Measurements from ENCODE around the gene MC1R.
A peak's percentile ranks its signal among the peaks of the same experiment; 100 is the strongest.

MC1R gene

GRCh38 chr16:89897204-89897603, 21.5 kb upstream of the MC1R start:
- no peak for DNase-seq

- no peak for DNase-seq
Measured at GRCh38 chr16:89898201-89898967, 20.3 kb upstream of the MC1R start.

DNA sequence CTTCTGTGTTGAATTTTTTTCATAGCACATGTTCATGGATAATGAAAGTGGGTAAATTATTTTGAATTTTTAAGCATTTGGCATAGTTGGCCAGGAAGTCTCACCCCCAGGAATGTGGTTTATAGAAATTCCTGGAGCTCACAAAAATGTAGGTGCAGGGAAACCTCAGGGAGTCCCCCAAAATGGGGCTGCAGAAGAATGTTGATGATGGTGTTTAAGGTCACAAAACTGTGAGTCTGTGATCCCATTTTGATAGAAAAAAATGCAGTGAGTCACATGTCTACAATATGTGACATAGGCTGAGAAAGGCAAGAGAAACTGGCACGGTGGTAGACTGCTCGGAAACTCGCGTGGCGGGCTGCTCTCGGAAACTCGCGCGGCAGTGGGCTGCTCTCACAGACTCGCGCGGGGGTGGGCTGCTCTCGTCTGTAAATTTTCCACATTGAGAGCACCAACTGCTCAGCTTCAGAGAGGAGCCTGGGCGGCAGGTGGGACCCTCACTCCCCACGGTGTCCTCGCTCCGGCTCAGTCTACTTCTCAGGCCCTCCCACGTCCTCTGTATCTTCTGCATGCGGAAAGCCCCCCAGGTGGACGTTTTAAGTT, 18.7 kb upstream of the MC1R start:
- no peak for DNase-seq

GRCh38 chr16:89900885-89901284, 17.8 kb upstream of the MC1R start:
- DNase-seq: no peak

GRCh38 chr16:89902980-89903379, 15.7 kb upstream of the MC1R start:
- DNase-seq: no peak

DNA sequence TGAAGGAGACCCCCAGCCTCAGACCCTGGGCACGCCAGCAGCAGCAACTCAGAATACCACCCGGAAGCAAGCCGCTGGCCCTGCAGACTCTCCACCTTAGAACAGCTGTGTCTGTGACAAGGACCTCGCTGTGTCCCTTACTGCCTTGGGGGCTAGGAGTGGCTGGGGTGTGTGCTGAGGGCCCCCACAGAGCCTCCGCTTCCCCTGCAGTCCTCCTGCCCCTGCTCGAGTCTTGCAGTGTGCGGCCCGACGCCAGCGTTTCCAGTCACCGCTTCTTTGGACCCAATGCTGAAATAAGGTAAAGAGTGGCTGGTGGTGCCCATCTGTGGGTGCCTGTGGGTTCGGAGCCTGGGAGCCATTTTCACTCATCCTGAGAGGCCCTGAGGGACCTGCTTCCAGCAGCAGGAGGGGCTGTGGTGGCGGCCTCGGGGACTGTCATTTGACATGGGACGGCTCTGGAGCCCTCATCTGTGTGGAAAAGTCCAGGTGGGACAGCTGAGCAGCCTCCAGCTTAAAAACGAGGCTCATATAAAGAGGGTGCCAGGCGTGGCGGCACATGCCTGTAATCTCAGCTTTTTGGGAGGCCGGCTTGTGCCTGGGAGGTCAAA, 14.7 kb upstream of the MC1R start:
- DNase-seq: no peak

- no peak for DNase-seq
Measured at GRCh38 chr16:89904606-89905510, 13.8 kb upstream of the MC1R start.

DNA sequence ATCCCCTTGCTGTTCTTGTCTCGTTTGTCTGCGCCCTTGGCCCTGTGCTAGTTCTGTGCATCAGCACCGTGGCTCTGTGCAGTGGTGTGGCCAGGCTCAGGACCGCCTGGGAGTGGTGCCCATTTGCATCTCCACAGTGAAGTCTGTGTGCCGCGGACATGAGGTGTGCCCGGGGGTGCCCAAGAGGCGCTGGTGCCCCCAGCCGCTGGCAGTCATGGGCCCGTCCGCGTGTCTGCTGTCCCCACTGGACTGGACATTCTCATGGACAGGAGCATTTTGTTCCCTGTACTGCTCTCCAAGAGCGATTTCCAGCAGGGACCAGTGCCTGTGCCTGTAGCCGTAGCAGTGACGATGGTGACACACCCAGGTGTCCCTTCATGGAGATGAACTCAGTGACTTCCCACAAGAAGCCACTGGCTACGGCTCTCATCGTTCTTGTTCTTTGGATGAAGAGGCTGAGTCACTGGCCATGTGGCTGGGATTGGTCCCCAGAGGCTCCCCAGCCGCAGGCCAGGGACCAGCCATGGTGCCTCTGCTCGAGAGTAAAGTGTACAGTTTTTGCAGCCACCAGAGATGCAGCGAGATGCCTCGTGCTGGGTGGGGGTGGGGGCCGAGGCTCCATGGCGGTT, 13.0 kb upstream of the MC1R start:
- no peak for DNase-seq

GRCh38 chr16:89906140-89907025, 12.3 kb upstream of the MC1R start:
- no peak for DNase-seq

GRCh38 chr16:89907055-89907814, 11.4 kb upstream of the MC1R start:
- no peak for DNase-seq

GRCh38 chr16:89908236-89908635, 10.4 kb upstream of the MC1R start:
- DNase-seq: no peak

DNA sequence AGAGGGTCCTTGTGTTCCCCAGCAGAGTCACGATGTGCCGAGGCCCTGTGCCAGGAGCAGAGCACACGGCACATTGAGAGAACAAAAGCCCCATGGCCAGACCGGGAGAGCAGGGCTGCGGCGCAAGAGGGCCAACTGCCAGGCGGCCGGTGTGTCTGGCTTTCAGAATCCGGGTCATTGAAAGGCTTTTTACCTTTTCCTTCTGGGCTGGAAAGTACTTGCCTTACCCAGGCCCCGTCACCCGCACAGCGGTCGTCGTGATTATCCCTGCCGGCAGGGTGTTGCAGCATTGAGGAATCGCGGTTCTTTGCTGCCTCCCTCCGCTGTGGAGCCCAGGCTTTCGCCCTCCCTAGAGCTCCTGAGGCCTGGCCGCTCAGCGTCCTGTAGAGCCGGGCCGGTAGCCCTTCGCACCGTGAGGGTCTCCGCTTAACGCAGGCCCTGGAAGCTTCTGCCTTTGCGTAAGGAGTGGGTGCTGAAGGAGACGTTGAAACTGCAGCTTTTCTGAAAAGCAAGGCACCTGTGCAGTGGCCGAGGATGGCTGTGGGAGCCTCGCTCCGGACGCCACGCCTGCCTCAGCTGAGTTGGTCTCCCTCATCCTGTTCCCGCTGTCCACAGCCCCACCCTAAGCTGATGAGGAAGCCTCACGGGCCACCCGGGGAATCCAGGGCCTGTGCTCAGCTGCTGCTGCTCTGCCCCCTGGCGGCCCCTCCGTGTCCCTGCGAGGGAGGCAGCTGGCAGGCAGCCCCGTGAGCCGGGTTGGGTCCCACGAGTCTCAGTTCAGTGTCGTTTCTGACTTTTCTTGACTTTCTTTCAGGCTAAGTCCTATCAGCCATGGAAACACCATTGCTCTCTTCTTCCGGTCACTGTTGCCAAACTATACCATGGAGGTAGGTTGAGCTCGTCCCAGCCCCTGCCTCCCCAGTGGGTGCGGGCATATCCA, 8.6 kb upstream of the MC1R start:
- peak; percentile 66 for DNase-seq

- no peak for DNase-seq
Measured at GRCh38 chr16:89910717-89911354, 7.8 kb upstream of the MC1R start.

DNA sequence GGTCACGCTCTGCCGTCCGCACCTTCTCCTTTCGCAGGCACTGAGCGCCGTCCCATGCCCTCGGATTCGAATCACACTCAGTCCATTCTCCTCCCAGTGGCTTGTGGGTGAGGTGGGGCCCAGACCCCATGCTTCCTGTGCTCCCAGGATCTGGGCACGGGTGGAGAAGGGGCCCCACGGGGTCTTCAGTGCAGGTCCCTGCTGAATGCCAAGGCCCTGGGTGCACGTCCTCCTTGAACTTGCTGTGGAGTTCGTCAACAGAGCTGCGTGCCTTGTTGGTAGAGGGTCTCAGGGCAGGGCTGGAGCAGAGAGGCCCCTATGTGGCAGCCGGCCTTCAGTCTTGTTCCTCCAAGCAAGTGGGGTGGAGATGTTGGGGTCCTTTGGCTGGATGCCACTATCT, 7.3 kb upstream of the MC1R start:
- no peak for DNase-seq

- DNase-seq: no peak
Measured at GRCh38 chr16:89912143-89912542, 6.5 kb upstream of the MC1R start.

DNA sequence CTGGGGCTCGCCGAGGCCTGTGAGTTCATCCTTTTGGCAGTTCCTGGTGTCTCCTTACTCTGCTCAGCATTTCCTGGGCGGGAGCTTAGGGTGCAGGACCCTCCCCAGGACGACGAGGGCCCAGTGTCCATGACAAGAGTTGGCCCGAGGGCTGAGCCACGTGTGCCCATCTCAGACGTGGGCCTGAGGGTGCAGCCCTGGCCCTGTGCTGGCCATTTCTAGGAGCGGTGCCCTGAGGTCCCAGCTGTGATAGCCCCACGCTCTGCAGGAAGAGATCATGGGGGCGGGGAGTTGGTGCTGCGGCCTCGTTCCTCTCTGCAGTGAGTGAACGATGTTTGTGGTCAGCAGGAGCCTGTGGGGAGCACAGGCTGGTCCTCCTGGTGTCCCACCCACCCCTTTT, 6.0 kb upstream of the MC1R start:
- DNase-seq: no peak

- no peak for DNase-seq
Measured at GRCh38 chr16:89913408-89914387, 5.0 kb upstream of the MC1R start.

All from stimulated activated CD4-positive, alpha-beta T cell treated with anti-CD3 and anti-CD28 coated beads, Interleukin-1b, Interleukin-23, amount 100 ng/mL, for 48 hours (primary cell).